Activated CD8-positive, alpha-beta memory T cell treated with anti-CD3 and anti-CD28 coated beads, Interleukin-2, amount 50 U/mL, for 1 hour (primary cell): ENCODE data around the gene OR2D2.
"Not testable (repeated sequence)": the region's sequence is repeated elsewhere in the genome, so short reads cannot be mapped to it uniquely, and the experiment has no call there.

Experiments used
- DNase-seq: peaks from one replicate; pipeline ENCODE4 v3.0.0-alpha.2; 2020; ENCODE audit errors: extremely low read depth

The OR2D2 gene

GRCh38 chr11:6876914-6877313 lies 15.4 kb downstream of the OR2D2 start:
- no peak for DNase-seq

- no peak for DNase-seq
Measured at GRCh38 chr11:6876325-6876724, 16.0 kb downstream of the OR2D2 start, which contains the start of gene OR10A4. TSS of gene OR10A4 (plus strand) at chr11:6876625. CDS start at chr11:6876648, 23 bp downstream.

- no peak for DNase-seq
Measured at GRCh38 chr11:6875761-6876160, 16.5 kb downstream of the OR2D2 start.

- no peak for DNase-seq
Measured at GRCh38 chr11:6871278-6871677, 21.0 kb downstream of the OR2D2 start.

GRCh38 chr11:6864438-6864837 lies 27.9 kb downstream of the OR2D2 start:
- DNase-seq: no peak

- no peak for DNase-seq
Measured at GRCh38 chr11:6862961-6863360, 29.3 kb downstream of the OR2D2 start, which contains the start of gene OR10A2. TSS of gene OR10A2 (plus strand) at chr11:6863057. CDS start at chr11:6869755, 6,698 bp downstream.

- no peak for DNase-seq
Measured at GRCh38 chr11:6856871-6857270, 35.4 kb downstream of the OR2D2 start.

GRCh38 chr11:6855971-6856541 lies 36.2 kb downstream of the OR2D2 start:
- no peak for DNase-seq

GRCh38 chr11:6854801-6855200 lies 37.5 kb downstream of the OR2D2 start:
- DNase-seq: not testable (repeated sequence)

- no peak for DNase-seq
Measured at GRCh38 chr11:6850526-6850925, 41.8 kb downstream of the OR2D2 start.

- DNase-seq: no peak
Measured at GRCh38 chr11:6845383-6845782, 46.9 kb downstream of the OR2D2 start, which contains the start of gene OR10A5. TSS of gene OR10A5 (plus strand) at chr11:6845683. CDS start at chr11:6845683, 0 bp downstream.

GRCh38 chr11:6844356-6844755 lies 47.9 kb downstream of the OR2D2 start:
- no peak for DNase-seq

- DNase-seq: no peak
Measured at GRCh38 chr11:6843670-6844069, 48.6 kb downstream of the OR2D2 start.

- no peak for DNase-seq
Measured at GRCh38 chr11:6841694-6842093, 50.6 kb downstream of the OR2D2 start.
